ENCODE data around the gene PNMA6E. TPM values are rescaled to one million over a fixed set of nuclear protein-coding genes. Genes with fewer than 3 reads are reported as not detected.

The PNMA6E gene
- total RNA-seq, 1 donor from 2014 or later = not detected

DNA sequence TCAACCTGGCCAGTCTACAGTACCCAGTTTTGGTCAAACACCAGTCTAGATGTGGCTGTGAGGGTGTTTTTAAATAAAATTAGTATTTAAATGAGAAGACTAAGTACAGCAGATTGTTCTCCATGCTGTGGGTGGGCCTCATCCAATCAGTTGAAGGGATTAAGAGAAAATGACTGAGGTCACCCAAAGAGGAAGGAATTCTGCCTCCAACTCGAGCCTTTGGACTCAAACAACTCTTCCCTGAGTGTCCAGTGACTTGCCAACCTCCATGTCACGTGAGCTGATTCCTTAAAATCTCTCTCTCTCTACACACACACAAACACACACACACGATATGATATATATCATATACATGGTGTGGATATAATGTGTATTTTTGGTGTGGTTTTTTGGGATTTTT, 34.7 kb upstream of the PNMA6E start:
- no peak for DNase-seq (ENCODE audit: low read depth in 2 of 2)

GRCh38 chrX:153434801-153435200, 33.7 kb upstream of the PNMA6E start:
- no peak for DNase-seq (ENCODE audit: low read depth in 2 of 2)

GRCh38 chrX:153433781-153434285, 32.7 kb upstream of the PNMA6E start:
- no peak for DNase-seq (ENCODE audit: low read depth in 2 of 2)

- DNase-seq (ENCODE audit: low read depth in 2 of 2) = no peak
These were observed 32.1 kb upstream of the PNMA6E start for GRCh38 chrX:153433161-153433680.

DNA sequence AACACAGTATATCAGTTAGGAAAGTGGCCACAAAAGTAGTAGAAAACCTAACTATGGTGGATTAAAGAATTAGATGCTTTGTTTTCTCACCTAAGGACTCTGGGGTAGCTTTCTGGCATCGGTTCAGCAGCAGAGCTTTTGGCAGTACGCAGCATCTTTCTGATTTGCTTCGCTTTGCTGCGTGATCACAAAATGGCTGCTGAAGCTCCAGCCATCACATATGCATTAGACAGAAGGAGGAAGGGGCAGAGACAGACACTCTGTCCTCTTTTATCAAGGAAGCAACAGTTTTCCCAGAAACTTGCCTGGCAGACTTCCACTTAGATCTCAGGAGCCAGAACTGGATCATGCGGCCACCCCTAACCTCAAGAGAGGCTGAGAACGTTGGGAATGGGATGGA, 29.6 kb upstream of the PNMA6E start:
- DNase-seq (ENCODE audit: low read depth in 2 of 2) = no peak

- no peak for DNase-seq (ENCODE audit: low read depth in 2 of 2)
These were observed 25.1 kb upstream of the PNMA6E start for GRCh38 chrX:153426204-153426603.

- DNase-seq (ENCODE audit: low read depth in 2 of 2) = no peak
These were observed 22.5 kb upstream of the PNMA6E start for GRCh38 chrX:153423652-153424051.

- no peak for DNase-seq (ENCODE audit: low read depth in 2 of 2)
These were observed 20.7 kb upstream of the PNMA6E start for GRCh38 chrX:153421856-153422255.

- no peak for DNase-seq (ENCODE audit: low read depth in 2 of 2)
These were observed 19.9 kb upstream of the PNMA6E start for GRCh38 chrX:153420851-153421599.

DNA sequence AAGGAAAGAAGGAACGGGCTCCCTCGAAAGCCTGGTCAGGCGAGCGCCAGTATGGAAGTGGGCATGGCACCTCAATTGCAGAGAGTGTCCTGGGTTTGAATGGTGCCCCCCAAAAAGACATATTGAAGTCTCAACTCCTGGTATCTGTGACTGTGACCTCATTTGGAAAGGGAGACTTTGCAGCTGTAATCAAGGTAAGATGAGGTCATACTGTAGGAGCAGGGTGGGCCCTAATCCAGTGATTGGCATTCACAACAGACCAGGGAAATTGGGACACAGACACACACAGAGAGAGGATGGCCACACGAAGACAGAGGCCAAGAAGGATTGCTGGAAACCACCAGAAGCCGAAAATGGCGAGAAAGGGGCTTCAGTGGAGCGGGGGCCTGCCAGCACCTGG, 16.5 kb upstream of the PNMA6E start:
- no peak for DNase-seq (ENCODE audit: low read depth in 2 of 2)

DNA sequence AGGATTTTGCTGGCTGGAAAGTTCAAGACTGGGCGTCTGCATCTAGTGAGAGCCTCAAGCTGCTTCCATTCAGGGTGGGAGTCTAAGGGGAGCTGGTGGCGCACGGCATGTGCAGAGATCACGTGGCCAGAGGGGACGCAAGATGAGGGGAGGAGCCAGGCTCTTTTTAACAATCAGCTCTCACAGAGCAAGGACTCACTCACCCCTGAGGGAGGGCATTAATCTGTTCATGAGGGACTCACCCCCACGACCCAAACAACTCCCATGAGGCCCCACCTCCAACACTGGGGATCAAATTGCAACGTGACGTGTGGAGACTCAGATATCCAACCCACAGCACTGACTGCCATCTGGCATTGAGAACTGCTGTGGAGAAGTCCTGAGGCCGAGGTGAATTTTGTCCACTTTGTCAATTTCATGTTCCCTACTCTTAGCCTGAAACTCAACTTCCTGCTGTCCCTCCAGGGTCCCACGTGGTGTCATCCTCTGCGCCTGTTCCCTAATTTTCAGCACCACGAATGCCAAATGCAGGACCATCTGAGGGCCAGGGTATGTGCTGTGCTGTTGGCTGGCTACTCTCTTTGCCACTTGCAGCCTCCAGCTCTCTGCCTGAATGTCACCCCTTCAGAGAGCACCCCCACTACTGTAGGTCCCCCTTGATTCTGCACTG, 15.8 kb upstream of the PNMA6E start:
- no peak for DNase-seq (ENCODE audit: low read depth in 2 of 2)

DNA sequence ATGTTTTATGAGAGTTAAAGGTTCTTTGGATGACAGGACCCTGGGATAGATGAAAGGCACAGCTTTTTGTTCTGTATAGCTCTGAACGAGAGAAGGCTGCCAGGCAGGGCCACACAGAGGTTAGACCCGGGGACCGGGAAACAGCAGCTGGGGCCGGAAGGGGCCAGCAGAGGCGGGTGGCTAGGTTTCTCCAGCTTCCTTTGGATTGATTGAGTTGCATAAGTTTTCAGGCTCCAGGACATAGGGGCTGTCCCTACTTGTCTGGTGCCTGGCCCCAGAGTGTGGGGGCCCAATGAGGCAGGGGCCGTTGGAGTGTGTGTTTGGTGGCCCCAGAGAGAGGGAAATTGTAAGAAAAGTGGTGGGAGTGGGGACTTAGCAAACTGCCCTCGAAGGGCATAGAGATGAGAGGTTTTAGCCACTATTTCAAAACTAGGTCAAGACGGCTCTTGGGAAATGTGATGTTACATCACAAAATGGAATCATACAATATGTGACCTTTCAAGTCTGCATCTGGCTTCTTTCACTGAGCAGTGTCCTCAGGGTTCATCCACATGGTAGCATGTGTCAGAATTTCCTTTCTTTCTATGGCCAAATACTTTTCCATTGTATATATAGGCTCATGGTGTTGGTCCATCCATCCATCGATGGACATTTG, 13.8 kb upstream of the PNMA6E start:
- no peak for DNase-seq (ENCODE audit: low read depth in 2 of 2)

GRCh38 chrX:153413731-153414130, 12.6 kb upstream of the PNMA6E start:
- DNase-seq (ENCODE audit: low read depth in 2 of 2) = no peak

DNA sequence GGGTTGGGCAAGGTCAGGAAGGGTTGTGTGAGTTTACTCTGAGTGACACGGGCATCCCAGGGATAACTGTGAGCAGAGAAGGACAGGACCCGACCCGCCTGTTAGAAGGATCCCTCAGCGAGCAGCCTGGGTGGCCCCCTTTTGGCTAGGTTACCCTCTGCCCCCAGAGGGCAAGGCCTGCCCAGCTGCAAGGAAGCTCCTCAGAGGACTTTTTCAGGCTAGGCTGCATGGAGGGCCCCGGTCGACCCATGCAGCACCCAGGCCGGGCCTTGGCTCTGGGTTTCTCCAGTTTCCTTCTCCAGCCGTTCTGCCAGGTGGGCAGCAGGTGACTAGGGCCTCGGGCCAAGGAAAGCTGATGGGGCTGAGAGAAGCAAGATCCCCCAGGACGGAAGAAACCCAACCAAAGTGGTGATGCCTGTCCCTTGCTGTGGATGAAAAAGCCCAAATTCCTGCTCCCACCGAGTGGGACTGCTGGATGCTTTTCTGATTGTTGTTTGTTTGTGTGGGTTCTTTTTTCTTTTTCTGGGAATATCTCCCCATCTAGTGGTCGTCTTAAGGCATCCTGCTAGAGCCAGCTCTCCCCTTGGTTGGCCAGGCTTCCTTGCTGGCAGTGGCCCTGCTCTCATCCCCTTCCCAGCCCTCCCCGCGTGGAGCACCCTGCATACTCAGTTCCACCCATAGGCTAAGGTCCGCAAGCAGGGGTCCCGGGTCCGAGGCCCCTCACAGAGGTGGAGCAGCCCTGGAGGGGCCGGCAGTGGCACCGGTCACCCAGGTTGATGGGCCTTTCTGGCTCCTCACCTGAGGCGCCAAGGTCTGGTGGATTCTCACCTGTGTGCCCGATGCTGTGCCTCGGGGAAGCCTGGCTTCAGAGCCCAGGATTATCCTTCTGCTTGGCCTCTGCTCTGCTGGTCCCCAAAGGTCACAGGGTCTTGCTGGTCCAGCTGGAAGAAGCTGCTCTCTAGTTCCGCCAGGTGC, 11.9 kb upstream of the PNMA6E start:
- DNase-seq (ENCODE audit: low read depth in 2 of 2) = no peak

DNA sequence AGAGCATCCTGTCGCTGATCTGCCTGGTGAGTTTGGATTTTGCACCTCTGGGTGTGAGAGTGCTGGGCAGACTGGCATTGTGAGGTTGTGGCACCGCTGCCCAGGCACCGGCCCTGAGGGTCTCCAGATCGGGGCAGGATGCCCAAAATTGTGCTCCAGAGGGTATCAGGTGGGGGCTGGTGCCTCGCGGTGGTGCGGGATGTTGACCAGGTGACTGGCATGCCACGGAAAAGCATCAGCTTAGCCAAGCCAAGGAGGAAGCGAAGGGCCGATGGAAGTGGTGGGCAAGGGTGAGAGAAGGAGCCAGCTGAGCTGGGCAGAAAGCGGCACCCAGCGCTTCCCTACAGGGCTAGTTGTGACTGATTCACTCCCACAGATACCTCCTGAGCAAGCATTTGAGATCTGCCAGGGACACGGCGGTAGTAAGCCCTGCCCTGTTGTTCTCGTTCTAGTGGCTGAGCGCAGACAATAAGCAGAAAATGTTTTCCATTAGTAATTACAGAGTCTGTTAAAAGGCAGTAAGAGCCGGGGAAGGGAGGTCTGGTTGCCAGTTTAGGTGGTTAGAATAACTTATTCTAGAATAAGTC, 10.9 kb upstream of the PNMA6E start:
- no peak for DNase-seq (ENCODE audit: low read depth in 2 of 2)

GRCh38 chrX:153411255-153411987, 10.3 kb upstream of the PNMA6E start, which contains the start of gene ZFP92:
TSS of gene ZFP92 (plus strand) at chrX:153411472. CDS start at chrX:153418323, 6,851 bp downstream.
- no peak for DNase-seq (ENCODE audit: low read depth in 2 of 2)

GRCh38 chrX:153410888-153411254, 9.7 kb upstream of the PNMA6E start:
- no peak for DNase-seq (ENCODE audit: low read depth in 2 of 2)

DNA sequence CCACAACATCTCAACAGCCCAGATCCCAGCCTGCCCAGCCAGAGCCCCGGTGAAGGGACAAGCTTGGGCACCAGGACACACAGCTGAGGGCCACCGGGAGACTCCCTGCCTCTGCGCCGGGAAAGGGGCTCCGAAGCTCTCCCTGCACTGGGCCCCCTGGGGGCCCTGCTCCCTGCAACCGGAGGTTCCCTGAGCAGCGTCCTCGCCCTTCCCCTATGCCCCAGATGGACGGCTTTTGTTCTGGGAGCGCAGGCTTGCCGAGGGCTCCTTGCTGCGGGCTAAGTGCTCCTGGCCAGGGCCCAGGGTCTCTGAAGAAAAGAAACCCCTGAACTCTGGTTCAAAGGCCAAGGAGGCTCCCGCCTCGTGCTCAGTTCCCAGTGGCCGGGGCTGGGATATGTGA, 9.2 kb upstream of the PNMA6E start:
- DNase-seq (ENCODE audit: low read depth in 2 of 2) = no peak

DNA sequence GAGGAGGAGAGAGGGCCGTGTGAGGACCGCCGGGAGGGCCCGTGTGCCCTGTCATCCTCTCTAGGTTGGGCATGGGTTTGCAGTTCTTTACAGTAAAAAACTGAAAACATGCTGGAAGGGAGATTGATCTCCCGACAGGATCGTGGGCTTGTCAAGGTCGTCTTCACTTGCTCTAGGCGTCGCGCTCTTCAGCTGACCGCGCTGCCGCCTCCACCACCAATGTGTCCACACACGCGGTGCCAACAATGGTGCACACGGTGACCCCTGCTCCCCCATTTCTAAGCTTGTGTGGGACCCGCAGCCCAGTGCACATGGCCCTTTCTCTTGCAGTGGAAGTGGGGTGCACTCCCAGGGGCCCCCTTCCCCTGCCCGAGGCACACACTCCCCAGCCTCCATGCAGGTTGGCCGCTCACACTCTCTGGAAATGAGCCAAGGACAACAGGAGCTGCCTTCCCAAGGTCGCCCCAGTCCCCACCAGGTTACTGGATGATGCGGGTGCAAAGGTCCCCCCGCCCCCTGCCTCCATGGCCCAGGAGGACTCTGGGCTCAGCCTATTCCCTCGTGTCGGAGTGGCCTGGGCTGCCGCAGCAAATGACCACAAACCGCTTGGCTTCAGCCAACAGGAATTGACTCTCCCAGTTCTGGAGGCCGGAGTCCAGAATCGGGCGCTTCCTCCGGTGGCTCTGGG, 8.4 kb upstream of the PNMA6E start:
- no peak for DNase-seq (ENCODE audit: low read depth in 2 of 2)
